GM21528 (cell line): ENCODE measurements around the gene ACTL6B.

Experiments
- ATAC-seq: cut with Tn5 transposase; IDR thresholded peaks from one replicate; pipeline ENCODE4 v1.9.1; 2021; ENCODE audit warnings: mild to moderate bottlenecking, moderate library complexity; ENCODE audit not compliant: unreplicated experiment, low FRiP score

ACTL6B gene

GRCh38 chr7:100630066-100630465 lies 26.2 kb downstream of the ACTL6B start:
- no peak for ATAC-seq

- no peak for ATAC-seq
Observed at GRCh38 chr7:100629117-100629716, 27.0 kb downstream of the ACTL6B start.

GRCh38 chr7:100627238-100627549 lies 29.1 kb downstream of the ACTL6B start:
- ATAC-seq = no peak

- peak; percentile 74 for ATAC-seq
Observed at GRCh38 chr7:100626530-100627237, 29.6 kb downstream of the ACTL6B start.

- no peak for ATAC-seq
Observed at GRCh38 chr7:100626055-100626454, 30.2 kb downstream of the ACTL6B start.

GRCh38 chr7:100623951-100624824 lies 32.1 kb downstream of the ACTL6B start:
- ATAC-seq = no peak

GRCh38 chr7:100621554-100621953 lies 34.7 kb downstream of the ACTL6B start:
- ATAC-seq = no peak

GRCh38 chr7:100620804-100621203 lies 35.4 kb downstream of the ACTL6B start:
- no peak for ATAC-seq

GRCh38 chr7:100620239-100620638 lies 36.0 kb downstream of the ACTL6B start:
- ATAC-seq = no peak

GRCh38 chr7:100614308-100614861 lies 41.9 kb downstream of the ACTL6B start:
- no peak for ATAC-seq

- ATAC-seq = no peak
Observed at GRCh38 chr7:100613412-100614175, 42.7 kb downstream of the ACTL6B start.

- ATAC-seq = no peak
Observed at GRCh38 chr7:100612730-100613390, 43.4 kb downstream of the ACTL6B start.

GRCh38 chr7:100611983-100612729 lies 44.1 kb downstream of the ACTL6B start, which contains the start of gene MOSPD3:
MOSPD3 (plus strand) TSS chr7:100612540; CDS start chr7:100612792, 252 bp downstream.
- ATAC-seq = peak; percentile 91

GRCh38 chr7:100609958-100610357 lies 46.3 kb downstream of the ACTL6B start:
- ATAC-seq = no peak

- ATAC-seq = no peak
Observed at GRCh38 chr7:100607111-100607510, 49.1 kb downstream of the ACTL6B start.

- no peak for ATAC-seq
Observed at GRCh38 chr7:100606313-100606712, 49.9 kb downstream of the ACTL6B start.

GRCh38 chr7:100604976-100605911 lies 51.0 kb downstream of the ACTL6B start:
- no peak for ATAC-seq
